Glutamatergic neuron (in vitro differentiated cells): Measurements from ENCODE around the gene TAS1R2. TPM values are rescaled to one million over a fixed set of nuclear protein-coding genes. Genes with fewer than 3 reads are reported as not detected.
"Not testable (repeated sequence)": the region's sequence is repeated elsewhere in the genome, so short reads cannot be mapped to it uniquely, and the experiment has no call there.

Experiments
- DNase-seq: peaks from one replicate; pipeline ENCODE4 v3.0.0; 2022
- H3K27ac Mint-ChIP-seq: one replicate; pipeline ENCODE4 v1.8.0; 2020; ENCODE audit warnings: mild to moderate bottlenecking, mixed read lengths, inconsistent platforms; ENCODE audit not compliant: unreplicated experiment
- H3K27me3 Mint-ChIP-seq: one replicate; pipeline ENCODE4 v1.8.0; 2020; ENCODE audit warnings: mild to moderate bottlenecking, moderate library complexity, mixed read lengths, inconsistent platforms; ENCODE audit not compliant: unreplicated experiment
- H3K36me3 Mint-ChIP-seq: one replicate; pipeline ENCODE4 v1.8.0; 2020; ENCODE audit warnings: mild to moderate bottlenecking, mixed read lengths, inconsistent platforms; ENCODE audit not compliant: unreplicated experiment
- H3K4me1 Mint-ChIP-seq: one replicate; pipeline ENCODE4 v1.8.0; 2020; ENCODE audit warnings: mild to moderate bottlenecking, low read depth, mixed read lengths, inconsistent platforms; ENCODE audit not compliant: unreplicated experiment
- H3K4me3 Mint-ChIP-seq: one replicate; pipeline ENCODE4 v1.8.0; 2020; ENCODE audit warnings: mild to moderate bottlenecking, mixed read lengths, inconsistent platforms; ENCODE audit not compliant: unreplicated experiment
- H3K9me3 Mint-ChIP-seq: one replicate; pipeline ENCODE4 v1.8.0; 2020; ENCODE audit warnings: mild to moderate bottlenecking, moderate library complexity, mixed read lengths, inconsistent platforms; ENCODE audit not compliant: unreplicated experiment
- total RNA-seq: library from RNA; stranded (reverse); fragmentation: NEBNext Ultra II Directional; extraction: Animal tissue kit (Norgen Biotek cat#: 25700); gene quantifications from one replicate; pipeline ENCODE4 v1.2.1, GENCODE V29; 2021; ENCODE audit not compliant: unreplicated experiment
- TF ChIP-seq, protein P1 (sequence below): fragments of 200-600 bp; sonication (generic); IDR thresholded peaks from one replicate; pipeline ENCODE4 v1.5.0; 2021; ENCODE audit not compliant: partially characterized antibody, unreplicated experiment

The TAS1R2 gene
- total RNA-seq, 1 donor from 2014 or later, result not detected

DNA sequence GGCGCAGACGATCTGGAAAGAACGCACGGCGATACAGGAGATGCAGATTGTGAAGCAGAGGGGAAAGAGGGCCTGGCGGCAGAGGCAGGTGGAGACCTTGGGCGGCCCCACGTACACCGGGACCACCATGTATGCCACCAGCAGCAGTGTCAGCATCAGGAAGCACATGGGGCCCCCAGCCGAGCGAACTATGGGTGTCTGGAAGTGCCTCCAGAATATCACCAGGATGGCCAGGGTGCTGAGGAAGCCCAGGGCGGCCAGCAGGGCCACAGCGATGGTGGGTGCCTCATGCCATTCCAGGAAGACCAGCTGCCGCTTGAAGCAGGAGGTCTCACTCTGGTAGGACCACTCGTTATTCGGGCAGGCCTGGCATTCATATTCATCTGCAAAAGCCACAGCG, 19.3 kb downstream of the TAS1R2 start:
- Mint-ChIP-seq H3K36me3 (no peaks in the 10 kb centered on the region), H3K27ac (no peak overlapping the region), H3K4me3 (no peak overlapping the region), H3K9me3 (no peaks in the 10 kb centered on the region), H3K27me3 (peaks cover 1% of the 10 kb centered on the region), H3K4me1 (no peaks in the 10 kb centered on the region)
- TF ChIP-seq, protein P1, sequence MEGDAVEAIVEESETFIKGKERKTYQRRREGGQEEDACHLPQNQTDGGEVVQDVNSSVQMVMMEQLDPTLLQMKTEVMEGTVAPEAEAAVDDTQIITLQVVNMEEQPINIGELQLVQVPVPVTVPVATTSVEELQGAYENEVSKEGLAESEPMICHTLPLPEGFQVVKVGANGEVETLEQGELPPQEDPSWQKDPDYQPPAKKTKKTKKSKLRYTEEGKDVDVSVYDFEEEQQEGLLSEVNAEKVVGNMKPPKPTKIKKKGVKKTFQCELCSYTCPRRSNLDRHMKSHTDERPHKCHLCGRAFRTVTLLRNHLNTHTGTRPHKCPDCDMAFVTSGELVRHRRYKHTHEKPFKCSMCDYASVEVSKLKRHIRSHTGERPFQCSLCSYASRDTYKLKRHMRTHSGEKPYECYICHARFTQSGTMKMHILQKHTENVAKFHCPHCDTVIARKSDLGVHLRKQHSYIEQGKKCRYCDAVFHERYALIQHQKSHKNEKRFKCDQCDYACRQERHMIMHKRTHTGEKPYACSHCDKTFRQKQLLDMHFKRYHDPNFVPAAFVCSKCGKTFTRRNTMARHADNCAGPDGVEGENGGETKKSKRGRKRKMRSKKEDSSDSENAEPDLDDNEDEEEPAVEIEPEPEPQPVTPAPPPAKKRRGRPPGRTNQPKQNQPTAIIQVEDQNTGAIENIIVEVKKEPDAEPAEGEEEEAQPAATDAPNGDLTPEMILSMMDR, result no peak
- DNase-seq, result no peak

DNA sequence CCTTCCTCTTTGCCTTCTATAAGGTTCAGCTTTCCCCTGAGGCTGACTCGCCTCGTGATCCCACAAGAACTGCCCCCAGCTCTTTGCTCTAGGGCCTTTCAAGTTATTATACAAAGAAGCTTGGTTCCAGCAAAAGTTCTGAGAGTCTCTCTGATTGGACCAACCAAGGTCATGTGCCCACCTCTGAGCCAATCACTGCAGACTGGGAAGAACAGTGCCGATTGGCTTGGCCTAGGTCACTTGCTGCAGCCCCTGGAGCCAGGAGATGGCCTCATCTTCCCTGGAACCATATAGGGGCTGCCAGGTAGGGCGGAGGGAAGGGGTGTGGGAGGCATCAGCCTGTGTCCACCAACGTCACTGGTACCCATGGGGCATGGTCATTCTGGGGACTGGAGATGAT, 22.8 kb downstream of the TAS1R2 start:
- TF ChIP-seq, protein P1, result no peak
- H3K4me3 Mint-ChIP-seq, result no peak overlapping the region
- no peaks in the 10 kb centered on the region for H3K27me3 Mint-ChIP-seq
- no peak for DNase-seq
- no peak overlapping the region for H3K27ac Mint-ChIP-seq
- no peaks in the 10 kb centered on the region for H3K9me3 Mint-ChIP-seq
- H3K4me1 Mint-ChIP-seq, result no peaks in the 10 kb centered on the region
- H3K36me3 Mint-ChIP-seq, result no peaks in the 10 kb centered on the region

DNA sequence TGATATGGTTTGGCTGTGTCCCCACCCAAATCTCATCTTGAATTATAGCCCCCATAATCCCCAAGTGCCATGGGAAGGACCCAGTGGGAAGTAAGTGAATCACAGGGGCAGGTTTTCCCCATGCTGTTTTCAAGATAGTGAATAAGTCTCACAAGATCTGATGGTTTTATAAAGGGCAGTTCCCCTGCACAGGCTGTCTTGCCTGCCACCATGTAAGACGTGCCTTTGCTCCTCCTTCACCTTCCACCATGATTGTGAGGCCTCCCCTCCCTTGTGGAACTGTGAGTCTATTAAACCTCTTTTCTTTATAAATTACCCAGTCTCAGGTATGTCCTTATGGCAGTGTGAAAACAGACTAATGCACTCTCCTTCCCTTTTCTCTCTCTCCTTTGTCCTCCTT, 27.1 kb downstream of the TAS1R2 start:
- DNase-seq, H3K4me1 Mint-ChIP-seq, H3K27ac Mint-ChIP-seq, H3K9me3 Mint-ChIP-seq, H3K27me3 Mint-ChIP-seq, H3K36me3 Mint-ChIP-seq, H3K4me3 Mint-ChIP-seq: not testable (repeated sequence)

DNA sequence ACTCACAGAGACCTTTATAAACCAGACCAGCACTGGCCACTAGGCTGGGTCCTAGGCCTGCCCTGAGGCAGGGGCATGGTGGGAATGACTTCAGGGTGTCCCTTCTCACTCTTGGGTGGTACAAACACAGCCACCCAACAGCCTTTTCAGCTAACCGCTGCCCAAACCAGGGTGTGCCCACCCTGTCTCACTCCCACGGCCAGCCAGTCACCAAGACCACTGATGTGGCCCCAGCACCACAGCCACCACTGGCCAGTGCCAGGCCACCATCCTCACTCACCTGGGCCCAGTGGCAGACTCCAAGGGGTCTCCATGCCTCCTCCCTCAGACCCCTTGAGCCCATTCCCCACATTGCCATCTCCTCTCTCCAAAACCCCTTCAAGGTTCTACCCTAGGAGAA, 27.8 kb downstream of the TAS1R2 start:
- H3K27ac Mint-ChIP-seq, result no peak overlapping the region
- no peaks in the 10 kb centered on the region for H3K4me1 Mint-ChIP-seq
- DNase-seq, result no peak
- H3K36me3 Mint-ChIP-seq, result peaks cover 14% of the 10 kb centered on the region
- TF ChIP-seq, protein P1, result no peak
- peaks cover 8% of the 10 kb centered on the region for H3K9me3 Mint-ChIP-seq
- peaks cover 5% of the 10 kb centered on the region for H3K27me3 Mint-ChIP-seq
- no peak overlapping the region for H3K4me3 Mint-ChIP-seq

DNA sequence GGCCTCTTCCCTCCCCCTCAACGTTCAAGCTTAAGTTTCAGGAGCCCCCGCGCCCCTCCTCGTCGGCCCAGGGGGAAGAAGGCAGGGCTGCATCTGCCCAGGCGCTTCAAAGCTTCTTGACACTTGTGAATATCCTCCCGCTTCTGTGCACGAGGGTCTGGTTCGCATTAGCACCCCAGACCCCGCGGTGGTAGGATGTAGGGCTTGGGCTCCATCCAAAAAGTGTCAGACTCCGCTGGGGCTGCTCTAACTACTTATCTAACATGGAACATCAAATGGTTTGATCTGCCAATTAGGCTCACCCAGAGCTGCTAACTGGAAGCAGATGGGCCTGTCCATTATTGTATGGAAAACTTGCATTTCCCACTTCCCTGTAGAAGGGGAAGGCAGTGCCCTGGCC, 28.9 kb downstream of the TAS1R2 start:
- Mint-ChIP-seq H3K27me3 (peaks cover 5% of the 10 kb centered on the region), H3K4me3 (no peak overlapping the region), H3K27ac (no peak overlapping the region), H3K36me3 (peaks cover 23% of the 10 kb centered on the region), H3K4me1 (no peaks in the 10 kb centered on the region), H3K9me3 (peaks cover 12% of the 10 kb centered on the region)
- TF ChIP-seq, protein P1, result no peak
- no peak for DNase-seq

DNA sequence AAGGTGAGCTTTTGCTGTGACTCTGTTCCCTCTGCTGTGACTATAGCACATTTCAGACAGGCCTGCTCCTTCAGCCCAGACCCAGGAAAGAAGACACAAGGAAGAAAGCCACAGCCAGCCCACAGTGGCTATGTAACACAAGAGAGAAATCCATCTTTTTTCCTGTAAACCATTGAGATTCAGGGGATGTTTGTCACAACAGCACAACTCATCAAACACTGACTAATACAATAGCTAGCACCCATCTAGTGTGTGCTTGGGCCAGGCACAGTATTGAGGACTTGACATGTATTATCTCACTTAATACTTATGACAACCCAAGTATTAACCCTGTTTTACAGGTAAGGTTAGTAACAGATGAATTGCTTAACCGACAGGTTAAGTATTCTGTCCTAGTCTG, 29.8 kb downstream of the TAS1R2 start:
- Mint-ChIP-seq H3K27ac (no peak overlapping the region), H3K9me3 (peaks cover 13% of the 10 kb centered on the region), H3K27me3 (peaks cover 7% of the 10 kb centered on the region), H3K4me3 (no peak overlapping the region), H3K36me3 (peaks cover 24% of the 10 kb centered on the region), H3K4me1 (no peaks in the 10 kb centered on the region)
- DNase-seq, result no peak
- TF ChIP-seq, protein P1, result no peak
